CD14-positive monocyte (primary cell): ENCODE measurements around the gene TRIM38. TPM values are rescaled to one million over a fixed set of nuclear protein-coding genes. Genes with fewer than 3 reads are reported as not detected.

ENCODE experiments used
- DNase-seq, 3 donors: peaks; one replicate each; pipeline ENCODE4 v3.0.0-alpha.2; 2011 to 2022
- H2AFZ ChIP-seq: 2 replicates; pipeline ENCODE4 v1.6.0; 2012; ENCODE audit warnings: mild to moderate bottlenecking, low read depth, low read length, inconsistent platforms; ENCODE audit not compliant: insufficient read depth, poor library complexity, severe bottlenecking
- H3K27ac ChIP-seq, 2 donors: 1 replicate in 1 of 2; 2 replicates in 1 of 2; pipeline ENCODE4 v1.5.1; 2012 to 2013; ENCODE audit warnings: low read length in 2 of 2, control low read depth in 1 of 2, inconsistent platforms in 1 of 2, low read depth in 1 of 2, mild to moderate bottlenecking in 1 of 2
- H3K27me3 ChIP-seq, 2 donors: one replicate each; pipeline versions ENCODE4 v1.6.0 to v1.6.1; 2011 to 2013; ENCODE audit warnings: low read length in 2 of 2; ENCODE audit not compliant: control insufficient read depth in 2 of 2, insufficient read depth in 2 of 2
- H3K36me3 ChIP-seq, 2 donors: replicated peaks in 1 of 2; 1 replicate in 1 of 2; 2 replicates in 1 of 2; pipeline versions ENCODE4 v1.5.1 to v1.6.1; 2012 to 2013; ENCODE audit warnings: low read length in 2 of 2, control low read depth in 1 of 2, inconsistent platforms in 1 of 2, mild to moderate bottlenecking in 1 of 2; ENCODE audit not compliant: insufficient read depth in 2 of 2, control insufficient read depth in 1 of 2
- H3K4me1 ChIP-seq, 2 donors: 1 replicate in 1 of 2; 2 replicates in 1 of 2; pipeline versions ENCODE4 v1.5.1 to v1.6.1; 2012 to 2013; ENCODE audit warnings: low read length in 2 of 2, control low read depth in 1 of 2, inconsistent platforms in 1 of 2, mild to moderate bottlenecking in 1 of 2, moderate library complexity in 1 of 2; ENCODE audit not compliant: insufficient read depth in 2 of 2, control insufficient read depth in 1 of 2
- H3K4me2 ChIP-seq: replicated peaks from 2 replicates; pipeline ENCODE3; 2012; ENCODE audit warnings: low read length, moderate library complexity, mild to moderate bottlenecking; ENCODE audit not compliant: poor library complexity, severe bottlenecking; ENCODE audit errors: extremely low read depth
- H3K4me3 ChIP-seq, 3 experiments: fragments of 200-600 bp in 1 of 3; sonication (generic) in 1 of 3; replicated peaks in 1 of 3; 1 replicate in 2 of 3; 2 replicates in 1 of 3; pipeline ENCODE4 v1.5.1; 2011 to 2013; ENCODE audit warnings: low read length in 3 of 3, mild to moderate bottlenecking in 3 of 3, control low read depth in 2 of 3, low read depth in 2 of 3, inconsistent platforms in 1 of 3, moderate library complexity in 1 of 3
- H3K79me2 ChIP-seq: 2 replicates; pipeline ENCODE4 v1.6.0; 2012; ENCODE audit warnings: mild to moderate bottlenecking, control low read depth, inconsistent platforms, low read length, moderate library complexity; ENCODE audit not compliant: insufficient read depth
- H3K9ac ChIP-seq: 2 replicates; pipeline ENCODE4 v1.6.0; 2017; ENCODE audit warnings: low read length, mild to moderate bottlenecking; ENCODE audit not compliant: insufficient read depth, poor library complexity, severe bottlenecking
- H3K9me3 ChIP-seq, 2 donors: replicated peaks in 1 of 2; 1 replicate in 1 of 2; 2 replicates in 1 of 2; pipeline versions ENCODE4 v1.5.1 to v1.6.1; 2012 to 2013; ENCODE audit warnings: low read length in 2 of 2, control low read depth in 1 of 2; ENCODE audit not compliant: control insufficient read depth in 1 of 2, insufficient read depth in 1 of 2
- H4K20me1 ChIP-seq: 2 replicates; pipeline ENCODE4 v1.6.0; 2012; ENCODE audit warnings: mild to moderate bottlenecking, low read length, control low read depth, moderate library complexity; ENCODE audit not compliant: insufficient read depth
- H3K27ac Mint-ChIP-seq, 7 donors: one replicate each; pipeline ENCODE4 v1.8.0; 2020; ENCODE audit warnings: mild to moderate bottlenecking in 7 of 7, mixed read lengths in 7 of 7, moderate library complexity in 6 of 7, inconsistent platforms in 2 of 7
- H3K27me3 Mint-ChIP-seq, 3 donors: one replicate each; pipeline ENCODE4 v1.8.0; 2021 to 2022; ENCODE audit warnings: low read depth in 3 of 3, mild to moderate bottlenecking in 3 of 3, mixed read lengths in 3 of 3, moderate library complexity in 3 of 3, inconsistent platforms in 1 of 3
- H3K36me3 Mint-ChIP-seq, 2 donors: one replicate each; pipeline ENCODE4 v1.8.0; 2020; ENCODE audit warnings: mixed read lengths in 2 of 2, inconsistent platforms in 1 of 2, mild to moderate bottlenecking in 1 of 2
- H3K4me1 Mint-ChIP-seq: one replicate; pipeline ENCODE4 v1.8.0; 2020; ENCODE audit warnings: mild to moderate bottlenecking, mixed read lengths
- H3K4me3 Mint-ChIP-seq, 2 donors: one replicate each; pipeline ENCODE4 v1.8.0; 2020; ENCODE audit warnings: mild to moderate bottlenecking in 2 of 2, mixed read lengths in 2 of 2, moderate library complexity in 1 of 2
- H3K9me3 Mint-ChIP-seq, 7 donors: one replicate each; pipeline ENCODE4 v1.8.0; 2020 to 2022; ENCODE audit warnings: mixed read lengths in 7 of 7, mild to moderate bottlenecking in 6 of 7, moderate library complexity in 6 of 7, inconsistent platforms in 2 of 7
- WGBS: methylation state at CpG from one replicate; pipeline ENCODE4 v1.1.5; 2013; ENCODE audit warnings: missing lambda C conversion rate; ENCODE audit not compliant: insufficient coverage; 5-methylcytosine and 5-hydroxymethylcytosine counted together
- intact Hi-C, 2 donors: fragments of 100-400 bp; cut with micrococcal nuclease; formaldehyde crosslinking; loops; one replicate each; pipeline versions ENCODE4 v1.15.0 to v1.15.1; 2023
- polyA plus RNA-seq, 3 donors: library from polyadenylated mRNA; depleted of rRNA in 1 of 3; unstranded in 2 of 3; stranded (reverse) in 1 of 3; fragments of 300-500 nt in 2 of 3; fragments of >200 nt in 1 of 3; fragmentation: Illumina TruSeq in 2 of 3; gene quantifications; 1 replicate in 2 of 3; 2 replicates in 1 of 3; pipeline ENCODE4 v1.2.3, GENCODE V29; 2012 to 2021
- TF ChIP-seq, protein P1 (sequence below): fragments of 200-600 bp; IDR thresholded peaks from one replicate; pipeline ENCODE4 v1.8.0; 2022; ENCODE audit warnings: antibody characterized with exemption, mild to moderate bottlenecking

TRIM38 gene
- polyA plus RNA-seq, 3 donors: 4.1 to 23.2 (median 8.0) TPM

DNA sequence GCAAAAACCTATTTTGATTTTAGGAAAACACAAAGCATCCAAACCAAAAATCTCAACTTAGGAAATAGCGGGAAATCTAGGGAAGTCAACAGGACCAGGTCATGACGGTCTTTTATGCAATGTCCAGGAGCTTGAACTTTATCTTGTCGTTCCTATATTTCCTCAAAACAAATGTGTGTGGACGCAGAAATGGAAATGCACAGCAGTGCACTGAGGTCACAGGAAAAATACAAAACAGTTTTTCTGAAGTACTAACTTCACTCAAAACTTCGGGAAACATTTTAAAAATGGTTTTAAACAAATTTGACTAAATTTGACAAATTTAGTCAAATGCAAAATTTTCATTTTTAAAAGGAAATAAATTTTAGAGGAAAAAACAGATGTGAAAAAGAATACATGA is 26.6 kb upstream of the TRIM38 start:
- Histone ChIP-seq H4K20me1 (no peaks in the 10 kb centered on the region), H3K4me1 (no peaks in the 10 kb centered on the region), H3K9me3 (no peaks in the 10 kb centered on the region), H3K27me3 (no peaks in the 10 kb centered on the region), H3K9ac (no peak overlapping the region), H3K27ac (no peak overlapping the region), H3K36me3 (no peaks in the 10 kb centered on the region), H3K4me3 (no peak overlapping the region), H3K4me2 (no peak overlapping the region), H3K79me2 (no peaks in the 10 kb centered on the region), H2AFZ (no peak overlapping the region)
- Mint-ChIP-seq H3K4me1 (peaks cover 3% of the 10 kb centered on the region), H3K9me3 (peaks cover 0 to 2% (median 0%) of the 10 kb centered on the region in 7 donors), H3K27ac (no peak overlapping the region), H3K27me3 (peaks cover 0 to 4% (median 3%) of the 10 kb centered on the region in 3 donors), H3K4me3 (no peak overlapping the region), H3K36me3 (no peaks in the 10 kb centered on the region)
- WGBS: 90% methylated on average over 2 of the region's 5 CpGs
- DNase-seq: no peak
- TF ChIP-seq, protein P1, sequence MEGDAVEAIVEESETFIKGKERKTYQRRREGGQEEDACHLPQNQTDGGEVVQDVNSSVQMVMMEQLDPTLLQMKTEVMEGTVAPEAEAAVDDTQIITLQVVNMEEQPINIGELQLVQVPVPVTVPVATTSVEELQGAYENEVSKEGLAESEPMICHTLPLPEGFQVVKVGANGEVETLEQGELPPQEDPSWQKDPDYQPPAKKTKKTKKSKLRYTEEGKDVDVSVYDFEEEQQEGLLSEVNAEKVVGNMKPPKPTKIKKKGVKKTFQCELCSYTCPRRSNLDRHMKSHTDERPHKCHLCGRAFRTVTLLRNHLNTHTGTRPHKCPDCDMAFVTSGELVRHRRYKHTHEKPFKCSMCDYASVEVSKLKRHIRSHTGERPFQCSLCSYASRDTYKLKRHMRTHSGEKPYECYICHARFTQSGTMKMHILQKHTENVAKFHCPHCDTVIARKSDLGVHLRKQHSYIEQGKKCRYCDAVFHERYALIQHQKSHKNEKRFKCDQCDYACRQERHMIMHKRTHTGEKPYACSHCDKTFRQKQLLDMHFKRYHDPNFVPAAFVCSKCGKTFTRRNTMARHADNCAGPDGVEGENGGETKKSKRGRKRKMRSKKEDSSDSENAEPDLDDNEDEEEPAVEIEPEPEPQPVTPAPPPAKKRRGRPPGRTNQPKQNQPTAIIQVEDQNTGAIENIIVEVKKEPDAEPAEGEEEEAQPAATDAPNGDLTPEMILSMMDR: no peak
- intact Hi-C loops: no loop called here

DNA sequence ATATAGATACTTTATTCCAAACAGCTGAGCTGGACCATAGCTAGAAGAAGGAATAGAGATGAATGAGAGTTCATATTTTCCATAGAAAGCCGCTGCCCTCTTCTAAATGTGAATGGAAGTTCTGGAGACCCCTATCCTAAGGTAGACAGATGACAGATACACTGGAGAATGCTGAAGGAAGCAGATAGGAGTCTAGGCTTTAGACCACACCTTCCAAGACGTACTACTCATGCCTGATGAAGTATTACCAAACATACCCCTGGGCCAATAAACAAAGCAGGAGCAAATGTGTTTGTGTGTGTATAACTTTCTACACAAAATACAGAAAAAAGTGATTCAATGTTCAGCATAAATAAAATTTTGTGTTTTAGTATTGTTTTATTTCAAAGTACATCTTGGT is 23.0 kb upstream of the TRIM38 start:
- no peak overlapping the region for H3K27ac ChIP-seq
- intact Hi-C loops: no loop called here
- DNase-seq: no peak
- Mint-ChIP-seq H3K9me3 (peaks cover 0 to 2% (median 0%) of the 10 kb centered on the region in 7 donors), H3K4me1 (no peaks in the 10 kb centered on the region), H3K27ac (no peak overlapping the region), H3K36me3 (no peaks in the 10 kb centered on the region), H3K27me3 (peaks cover 0 to 3% (median 2%) of the 10 kb centered on the region in 3 donors), H3K4me3 (no peak overlapping the region)
- H3K27me3 ChIP-seq: no peaks in the 10 kb centered on the region
- no peaks in the 10 kb centered on the region for H4K20me1 ChIP-seq
- WGBS: no CpG with 5 or more reads among the region's 2 CpGs
- TF ChIP-seq, protein P1: no peak
- no peak overlapping the region for H2AFZ ChIP-seq
- H3K9me3 ChIP-seq: no peaks in the 10 kb centered on the region
- no peak overlapping the region for H3K4me3 ChIP-seq
- H3K9ac ChIP-seq: no peak overlapping the region
- H3K79me2 ChIP-seq: no peaks in the 10 kb centered on the region
- no peak overlapping the region for H3K4me2 ChIP-seq
- no peaks in the 10 kb centered on the region for H3K36me3 ChIP-seq
- H3K4me1 ChIP-seq: no peaks in the 10 kb centered on the region
